GM12872 (cell line): ENCODE measurements around the gene TAF7L.

Source experiments
- CTCF ChIP-seq: IDR thresholded peaks from 3 replicates; pipeline ENCODE4 v1.5.1; 2011; ENCODE audit warnings: low read depth, mild to moderate bottlenecking, low read length, moderate library complexity; ENCODE audit not compliant: insufficient read depth

TAF7L gene

GRCh38 chrX:101263766-101264165 lies 27.4 kb downstream of the TAF7L start:
- no peak for TF ChIP-seq CTCF

- no peak for TF ChIP-seq CTCF
These were observed 28.5 kb downstream of the TAF7L start for GRCh38 chrX:101262590-101262989.

GRCh38 chrX:101260435-101260834 lies 30.7 kb downstream of the TAF7L start:
- TF ChIP-seq CTCF: peak; percentile 23; the same call in 1 of the 3 replicates

GRCh38 chrX:101258259-101258581 lies 32.9 kb downstream of the TAF7L start:
- TF ChIP-seq CTCF: no peak

GRCh38 chrX:101257448-101258258 lies 33.5 kb downstream of the TAF7L start:
- TF ChIP-seq CTCF: no peak

GRCh38 chrX:101252634-101253033 lies 38.5 kb downstream of the TAF7L start:
- TF ChIP-seq CTCF: no peak

GRCh38 chrX:101241531-101241930 lies 49.6 kb downstream of the TAF7L start:
- no peak for TF ChIP-seq CTCF

- TF ChIP-seq CTCF: no peak
These were observed 54.1 kb downstream of the TAF7L start for GRCh38 chrX:101237041-101237440.
